Suprapubic skin (tissue), 3 donors: ENCODE results near the gene NKAIN1.

Experiments used
- POLR2AphosphoS5 ChIP-seq, 3 donors: sonication (generic); formaldehyde crosslinking; IDR thresholded peaks; one replicate each; pipeline ENCODE4 v1.6.1; 2017; ENCODE audit warnings: antibody characterized with exemption in 3 of 3
- TF ChIP-seq, protein P1 (sequence below), 2 donors: fragments of 200-600 bp in 1 of 2; fragments of 450-650 bp in 1 of 2; sonication (generic) in 1 of 2; IDR thresholded peaks; one replicate each; pipeline ENCODE4 v1.5.1; 2016 to 2019; ENCODE audit warnings: antibody characterized with exemption in 2 of 2, mild to moderate bottlenecking in 1 of 2, moderate library complexity in 1 of 2

DNA sequence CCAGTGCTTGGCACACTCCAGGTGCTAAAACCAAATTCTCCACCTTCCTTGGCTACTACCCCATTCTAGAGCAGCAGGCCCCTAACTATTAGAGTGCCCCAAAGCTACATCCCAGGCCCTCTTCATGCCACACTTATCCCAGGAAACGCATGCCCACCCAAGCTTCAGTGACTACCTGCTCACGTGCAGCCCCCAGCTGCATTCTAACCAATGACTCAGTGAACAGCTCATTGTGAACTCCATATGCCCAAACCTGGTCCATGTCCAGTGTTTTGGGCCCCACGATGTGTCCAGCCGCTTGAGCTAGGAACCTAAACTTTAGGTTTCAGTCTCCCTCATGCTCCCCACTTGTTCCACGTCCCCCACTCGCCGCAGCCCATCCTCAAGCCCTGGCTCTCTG, 41.5 kb downstream of the NKAIN1 start:
- TF ChIP-seq, protein P1, sequence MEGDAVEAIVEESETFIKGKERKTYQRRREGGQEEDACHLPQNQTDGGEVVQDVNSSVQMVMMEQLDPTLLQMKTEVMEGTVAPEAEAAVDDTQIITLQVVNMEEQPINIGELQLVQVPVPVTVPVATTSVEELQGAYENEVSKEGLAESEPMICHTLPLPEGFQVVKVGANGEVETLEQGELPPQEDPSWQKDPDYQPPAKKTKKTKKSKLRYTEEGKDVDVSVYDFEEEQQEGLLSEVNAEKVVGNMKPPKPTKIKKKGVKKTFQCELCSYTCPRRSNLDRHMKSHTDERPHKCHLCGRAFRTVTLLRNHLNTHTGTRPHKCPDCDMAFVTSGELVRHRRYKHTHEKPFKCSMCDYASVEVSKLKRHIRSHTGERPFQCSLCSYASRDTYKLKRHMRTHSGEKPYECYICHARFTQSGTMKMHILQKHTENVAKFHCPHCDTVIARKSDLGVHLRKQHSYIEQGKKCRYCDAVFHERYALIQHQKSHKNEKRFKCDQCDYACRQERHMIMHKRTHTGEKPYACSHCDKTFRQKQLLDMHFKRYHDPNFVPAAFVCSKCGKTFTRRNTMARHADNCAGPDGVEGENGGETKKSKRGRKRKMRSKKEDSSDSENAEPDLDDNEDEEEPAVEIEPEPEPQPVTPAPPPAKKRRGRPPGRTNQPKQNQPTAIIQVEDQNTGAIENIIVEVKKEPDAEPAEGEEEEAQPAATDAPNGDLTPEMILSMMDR (IDR thresholded peaks at IDR 0.05) = no peak
- no peak for TF ChIP-seq POLR2AphosphoS5 (IDR thresholded peaks at IDR 0.05)
